ENCODE data around the gene PSMD11. TPM values are rescaled to one million over a fixed set of nuclear protein-coding genes. Genes with fewer than 3 reads are reported as not detected.

The PSMD11 gene
- total RNA-seq, result 79.2 and 80.9 TPM in 2 replicates

GRCh38 chr17:32444301-32445073 lies at the start of gene PSMD11:
TSS of gene PSMD11 (plus strand) at chr17:32444510. CDS start at chr17:32444524, 14 bp downstream.

GRCh38 chr17:32486701-32487472 lies 42.6 kb downstream of the PSMD11 start, which contains the start of gene CDK5R1:
TSS of gene CDK5R1 (plus strand) at chr17:32486993. CDS start at chr17:32487621, 628 bp downstream.

Small RNA genes lying within 50 kb of the gene (small RNA-seq; reads per million reads assigned to genes)
- not detected for gene AC005899.2
- gene AC005899.6, result not detected
- not detected for gene RF00019

Other genes starting within 250 kb of the PSMD11 start
- gene RHBDL3, start 178.7 kb upstream of the PSMD11 start, total RNA-seq, result 0.12 and 0.49 TPM in 2 replicates
- gene C17orf75, start 102.3 kb upstream of the PSMD11 start, total RNA-seq, result 9.1 and 10.5 TPM in 2 replicates
- gene ZNF207, start 94.4 kb upstream of the PSMD11 start, total RNA-seq, result 149 and 183 TPM in 2 replicates
- 0.61 and 0.65 TPM in 2 replicates for gene CDK5R1, start 42.5 kb downstream of the PSMD11 start, total RNA-seq